Natural killer cell treated with Interleukin-12 subunit alpha and Interleukin-12 subunit beta and Interleukin-15 and Interleukin-18, amount 100 ng/mL, for 72 hours (primary cell): ENCODE measurements around the gene POLR3E. TPM values are rescaled to one million over a fixed set of nuclear protein-coding genes. Genes with fewer than 3 reads are reported as not detected.

ENCODE experiments used
- ATAC-seq, 2 donors: fragments of 150-1000 bp; cut with Tn5 transposase in 1 of 2; sonication (Bioruptor Pico), chemical (Tn5 transposase) in 1 of 2; 2 replicates each; pipeline ENCODE4 v1.10.0; 2021
- DNase-seq: peaks from one replicate; pipeline ENCODE4 v3.0.0; 2022; ENCODE audit warnings: low spot score
- H3K27ac Mint-ChIP-seq, 2 donors: 1 replicate in 1 of 2; 2 replicates in 1 of 2; pipeline ENCODE4 v1.8.0; 2022; ENCODE audit warnings: mixed read lengths in 2 of 2, mild to moderate bottlenecking in 1 of 2, moderate library complexity in 1 of 2
- H3K27me3 Mint-ChIP-seq, 2 donors: 1 replicate in 1 of 2; 2 replicates in 1 of 2; pipeline ENCODE4 v1.8.0; 2022; ENCODE audit warnings: mixed read lengths in 2 of 2
- H3K36me3 Mint-ChIP-seq: one replicate; pipeline ENCODE4 v1.8.0; 2022; ENCODE audit warnings: mixed read lengths
- H3K4me1 Mint-ChIP-seq, 2 donors: 1 replicate in 1 of 2; 2 replicates in 1 of 2; pipeline ENCODE4 v1.8.0; 2022; ENCODE audit warnings: low read depth in 2 of 2, mixed read lengths in 2 of 2, mild to moderate bottlenecking in 1 of 2
- H3K4me3 Mint-ChIP-seq: one replicate; pipeline ENCODE4 v1.8.0; 2022; ENCODE audit warnings: mixed read lengths
- H3K9me3 Mint-ChIP-seq: 2 replicates; pipeline ENCODE4 v1.8.0; 2022; ENCODE audit warnings: mixed read lengths
- total RNA-seq, 2 donors: library from RNA; stranded (reverse); gene quantifications; one replicate each; pipeline ENCODE4 v1.2.3, GENCODE V29; 2022

Gene POLR3E
- total RNA-seq, 2 donors from 2014 or later: 54.7 to 114 TPM

GRCh38 chr16:22274916-22275315, 22.3 kb upstream of the POLR3E start:
- DNase-seq (no peak), ATAC-seq (no peak)
- Mint-ChIP-seq H3K4me3 (no peak overlapping the region), H3K9me3 (no peaks in the 10 kb centered on the region), H3K4me1 (peaks cover 5 to 8% of the 10 kb centered on the region in 2 donors), H3K27ac (no peak overlapping the region), H3K36me3 (peaks cover 7% of the 10 kb centered on the region), H3K27me3 (no peaks in the 10 kb centered on the region)

- H3K27ac Mint-ChIP-seq: no peak overlapping the region
- H3K36me3 Mint-ChIP-seq: peaks cover 4% of the 10 kb centered on the region
- H3K4me3 Mint-ChIP-seq: no peak overlapping the region
- DNase-seq (no peak), ATAC-seq (no peak)
- H3K27me3 Mint-ChIP-seq: no peaks in the 10 kb centered on the region
- H3K4me1 Mint-ChIP-seq: no peaks in the 10 kb centered on the region
- H3K9me3 Mint-ChIP-seq: no peaks in the 10 kb centered on the region
Observed at GRCh38 chr16:22278441-22279230, 18.6 kb upstream of the POLR3E start.

GRCh38 chr16:22282254-22282892, 14.8 kb upstream of the POLR3E start:
- Mint-ChIP-seq H3K27ac (no peak overlapping the region), H3K4me3 (no peak overlapping the region), H3K4me1 (no peaks in the 10 kb centered on the region), H3K36me3 (peaks cover 6% of the 10 kb centered on the region), H3K9me3 (no peaks in the 10 kb centered on the region), H3K27me3 (no peaks in the 10 kb centered on the region)
- no peak for ATAC-seq
- DNase-seq: no peak

- DNase-seq: no peak
- Mint-ChIP-seq H3K36me3 (peaks cover 6% of the 10 kb centered on the region), H3K9me3 (no peaks in the 10 kb centered on the region), H3K4me1 (no peaks in the 10 kb centered on the region), H3K27ac (no peak overlapping the region), H3K4me3 (no peak overlapping the region), H3K27me3 (no peaks in the 10 kb centered on the region)
- no peak for ATAC-seq
Observed at GRCh38 chr16:22284637-22285036, 12.6 kb upstream of the POLR3E start.

GRCh38 chr16:22285080-22285479, 12.1 kb upstream of the POLR3E start:
- DNase-seq: no peak
- no peak for ATAC-seq
- H3K4me3 Mint-ChIP-seq: no peak overlapping the region
- H3K4me1 Mint-ChIP-seq: no peaks in the 10 kb centered on the region
- no peaks in the 10 kb centered on the region for H3K9me3 Mint-ChIP-seq
- peaks cover 6% of the 10 kb centered on the region for H3K36me3 Mint-ChIP-seq
- no peak overlapping the region for H3K27ac Mint-ChIP-seq
- H3K27me3 Mint-ChIP-seq: no peaks in the 10 kb centered on the region

- no peaks in the 10 kb centered on the region for H3K27me3 Mint-ChIP-seq
- H3K4me3 Mint-ChIP-seq: no peak overlapping the region
- no peak for DNase-seq
- H3K27ac Mint-ChIP-seq: no peak overlapping the region
- no peaks in the 10 kb centered on the region for H3K36me3 Mint-ChIP-seq
- no peak for ATAC-seq
- H3K9me3 Mint-ChIP-seq: no peaks in the 10 kb centered on the region
- peaks cover under 1% of the 10 kb centered on the region in 2 donors for H3K4me1 Mint-ChIP-seq
Observed at GRCh38 chr16:22291020-22291419, 6.2 kb upstream of the POLR3E start.

GRCh38 chr16:22291860-22292318, 5.3 kb upstream of the POLR3E start:
- no peaks in the 10 kb centered on the region for H3K36me3 Mint-ChIP-seq
- no peak overlapping the region for H3K4me3 Mint-ChIP-seq
- H3K27ac Mint-ChIP-seq: no peak overlapping the region
- no peaks in the 10 kb centered on the region for H3K9me3 Mint-ChIP-seq
- H3K27me3 Mint-ChIP-seq: no peaks in the 10 kb centered on the region
- no peak for DNase-seq
- peaks cover 7 to 10% of the 10 kb centered on the region in 2 donors for H3K4me1 Mint-ChIP-seq
- ATAC-seq: no peak

- no peak for ATAC-seq
Observed at GRCh38 chr16:22292320-22292719, 4.9 kb upstream of the POLR3E start.

GRCh38 chr16:22293137-22294106, 3.8 kb upstream of the POLR3E start:
- no peaks in the 10 kb centered on the region for H3K27me3 Mint-ChIP-seq
- no peaks in the 10 kb centered on the region for H3K9me3 Mint-ChIP-seq
- ATAC-seq: no peak
- H3K27ac Mint-ChIP-seq: no peak overlapping the region
- H3K4me3 Mint-ChIP-seq: no peak overlapping the region
- H3K36me3 Mint-ChIP-seq: no peaks in the 10 kb centered on the region
- H3K4me1 Mint-ChIP-seq: peaks cover 18 to 19% of the 10 kb centered on the region in 2 donors
- no peak for DNase-seq

More at GRCh38 chr16:22292320-22292719, 4.9 kb upstream of the POLR3E start:
- Mint-ChIP-seq H3K27ac (no peak overlapping the region), H3K4me1 (peaks cover 11 to 12% of the 10 kb centered on the region in 2 donors), H3K36me3 (no peaks in the 10 kb centered on the region), H3K4me3 (no peak overlapping the region), H3K9me3 (no peaks in the 10 kb centered on the region), H3K27me3 (no peaks in the 10 kb centered on the region)
- DNase-seq: no peak

- peak overlapping the region; percentile 93 to 96 for H3K27ac Mint-ChIP-seq
- DNase-seq: no peak
- H3K27me3 Mint-ChIP-seq: no peaks in the 10 kb centered on the region
- H3K36me3 Mint-ChIP-seq: no peaks in the 10 kb centered on the region
- no peak for ATAC-seq
- H3K4me3 Mint-ChIP-seq: peak overlapping the region; percentile 92
- no peaks in the 10 kb centered on the region for H3K9me3 Mint-ChIP-seq
- peaks cover 40 to 41% of the 10 kb centered on the region in 2 donors for H3K4me1 Mint-ChIP-seq
Observed at GRCh38 chr16:22296225-22297113, 740 bp upstream of the POLR3E start.

- Mint-ChIP-seq H3K9me3 (no peaks in the 10 kb centered on the region), H3K27me3 (no peaks in the 10 kb centered on the region), H3K4me1 (peaks cover 46 to 54% of the 10 kb centered on the region in 2 donors), H3K4me3 (peak overlapping the region; percentile 92), H3K27ac (peak overlapping the region; percentile 93 to 96), H3K36me3 (no peaks in the 10 kb centered on the region)
- peak; percentile 85 for DNase-seq
- peak; percentile 60 to 66 for ATAC-seq
Observed at GRCh38 chr16:22297871-22298733, 893 bp downstream of the POLR3E start.

- Mint-ChIP-seq H3K27ac (peak overlapping the region; percentile 93 to 96), H3K36me3 (no peaks in the 10 kb centered on the region), H3K4me1 (peaks cover 49 to 57% of the 10 kb centered on the region in 2 donors), H3K27me3 (no peaks in the 10 kb centered on the region), H3K9me3 (no peaks in the 10 kb centered on the region), H3K4me3 (peak overlapping the region; percentile 92)
- DNase-seq (no peak), ATAC-seq (no peak)
Observed at GRCh38 chr16:22299036-22299435, 1.8 kb downstream of the POLR3E start.
